Left colon (tissue), 2 donors: ENCODE measurements around the gene ZNF230. TPM values are rescaled to one million over a fixed set of nuclear protein-coding genes. Genes with fewer than 3 reads are reported as not detected.
A peak's percentile ranks its signal among the peaks of the same experiment; 100 is the strongest.

Experiments used
- ATAC-seq: fragments of 200-7000 bp; cut with Tn5 transposase; one replicate; pipeline ENCODE4 v1.9.1; 2020; ENCODE audit warnings: mild to moderate bottlenecking, moderate library complexity
- DNase-seq, 2 donors: peaks; one replicate each; pipeline ENCODE4 v3.0.0-alpha.2; 2020
- intact Hi-C, 2 donors: fragments of 100-400 bp; cut with DNase I in 1 of 2; cut with micrococcal nuclease in 1 of 2; formaldehyde crosslinking; loops; one replicate each; pipeline versions ENCODE4 v1.11.2 to v1.14.0; 2022; cut with DNase I, micrococcal nuclease
- long read RNA-seq: library from polyadenylated mRNA; unstranded; transcript quantifications from one replicate; pipeline ENCODE4 v2.0.0, GENCODE V29; 2021
- total RNA-seq, 2 donors: library from RNA; stranded (reverse); fragmentation: NEBNext Ultra II Directional; extraction: Animal tissue kit (Norgen Biotek cat#: 25700); gene quantifications; one replicate each; pipeline ENCODE4 v1.2.1, GENCODE V29; 2021
- donor health status: DM: no; HTN: no; CAD: no.
- donor health status: DM: yes; HTN: yes; CAD: no.

ZNF230 gene
- total RNA-seq, result 1 to 10 TPM; 3.3 to 3.9 TPM
- long read RNA-seq, full-length matches to known transcripts, result 4 of 4 reads
- long read RNA-seq, partial matches to known transcripts, result 0 of 4 reads
- long read RNA-seq, other reads (novel, unspliced or antisense), result 0 of 4 reads

DNA sequence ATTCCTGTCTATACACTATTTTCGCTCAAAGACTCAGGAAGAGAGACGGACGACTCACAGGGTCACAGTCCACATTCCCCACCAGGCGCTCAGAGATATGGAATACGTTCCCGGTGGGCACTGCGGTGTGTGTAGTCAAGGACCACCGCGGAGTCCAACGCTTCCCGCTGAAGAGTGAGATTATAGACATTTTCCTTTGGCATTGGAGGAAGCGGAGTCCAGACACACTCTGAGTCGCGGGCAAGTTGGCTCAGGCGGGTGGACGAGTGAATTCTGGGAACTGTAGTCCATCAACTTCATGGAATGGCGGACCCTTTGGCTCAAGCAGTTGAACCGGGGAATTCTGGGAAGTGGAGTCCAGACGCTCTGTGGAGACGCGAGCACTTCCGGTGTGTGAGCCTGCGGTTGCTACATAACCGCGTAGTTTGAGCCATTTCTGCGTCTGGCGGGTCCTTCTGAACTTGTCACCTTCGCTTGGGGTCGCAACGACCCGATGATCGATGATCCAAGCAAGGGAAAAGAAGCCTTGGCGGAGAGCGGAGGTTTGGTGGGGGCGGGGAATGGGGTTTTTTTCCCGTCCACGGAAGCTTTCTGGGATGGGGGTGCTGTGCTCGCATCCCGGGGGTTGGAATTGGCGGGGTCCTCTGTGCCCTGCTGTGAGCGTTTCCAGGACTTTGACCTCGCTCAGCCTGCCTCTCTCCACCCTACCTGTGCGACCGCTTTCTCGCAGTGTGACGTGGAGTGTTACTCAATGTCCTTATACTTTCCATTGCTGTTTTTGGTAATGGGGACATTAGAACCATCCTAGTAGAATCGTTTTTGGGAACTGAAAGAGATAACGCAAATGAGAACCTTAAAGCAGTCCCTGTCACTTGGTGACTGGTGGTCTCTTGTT, at the start of gene ZNF230:
Gene ZNF230 (plus strand): TSS at position 392 of the 895 bp plus-strand sequence. CDS start 4,122 bp downstream, outside the sequence.
- DNase-seq (peak; percentile 88 to 94), ATAC-seq (peak; percentile 100)
- intact Hi-C loops, result no loop called here

DNA sequence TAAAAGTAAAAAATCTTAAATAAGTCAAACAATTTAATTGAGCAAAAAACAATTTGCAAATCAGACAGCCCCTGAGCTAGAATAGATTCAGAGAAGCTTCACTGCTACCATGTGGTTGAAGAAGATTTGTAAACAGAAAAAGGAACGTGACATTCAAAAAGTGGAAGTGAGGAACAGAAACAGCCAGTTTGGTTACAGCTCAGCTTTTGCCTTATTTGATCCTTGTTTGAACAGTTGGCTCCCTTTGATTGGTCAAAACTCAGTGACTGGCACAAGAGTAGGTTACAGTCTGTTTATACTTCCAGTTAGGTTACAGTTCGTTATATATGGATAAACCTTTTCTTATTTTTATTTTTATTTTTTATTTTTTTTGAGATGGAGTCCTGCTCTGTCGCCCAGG, 45.9 kb upstream of the ZNF230 start:
- intact Hi-C loops, result no loop called here
- DNase-seq (no peak), ATAC-seq (no peak)

DNA sequence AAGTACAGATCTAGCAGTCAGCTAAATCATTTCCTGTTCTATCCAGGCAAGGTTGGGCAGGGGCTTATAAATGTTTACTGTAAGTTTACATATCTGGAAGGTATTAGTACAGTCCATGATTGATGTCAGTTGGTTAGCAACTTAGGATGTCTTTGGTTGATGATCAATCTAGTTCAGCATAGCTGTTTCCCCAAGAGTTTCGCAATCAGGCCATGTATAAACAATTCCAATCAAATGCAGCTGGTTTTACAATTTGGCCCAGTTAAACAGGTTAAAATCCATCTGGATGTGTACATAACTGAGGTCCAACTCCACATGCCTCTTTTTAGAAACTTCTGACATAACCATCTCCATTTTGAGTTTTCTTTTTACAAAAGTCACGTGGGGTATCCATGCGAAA, 44.9 kb upstream of the ZNF230 start:
- intact Hi-C loops, result no loop called here
- ATAC-seq, result no peak
- DNase-seq, result no peak

DNA sequence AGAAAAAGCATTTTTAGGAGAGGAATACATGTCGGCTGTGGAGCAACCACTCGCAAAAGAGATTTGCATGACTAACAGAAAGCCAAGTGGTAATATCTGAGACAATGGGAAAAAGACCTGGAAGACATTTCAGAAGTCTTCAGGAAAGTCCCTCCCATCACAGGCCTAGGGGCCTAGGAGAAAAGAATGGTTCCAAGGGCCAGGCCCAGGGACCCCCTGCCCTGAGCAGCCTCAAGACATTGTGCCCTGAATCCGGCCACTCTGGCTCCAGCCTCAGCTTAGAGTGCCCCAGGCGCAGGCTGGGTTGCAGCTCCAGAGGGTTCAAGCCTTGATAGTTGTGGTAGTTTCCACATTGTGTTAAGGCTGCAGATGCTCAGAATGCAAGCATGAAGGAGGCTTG, 42.3 kb upstream of the ZNF230 start:
- ATAC-seq, result no peak
- intact Hi-C loops, result no loop called here
- no peak for DNase-seq

DNA sequence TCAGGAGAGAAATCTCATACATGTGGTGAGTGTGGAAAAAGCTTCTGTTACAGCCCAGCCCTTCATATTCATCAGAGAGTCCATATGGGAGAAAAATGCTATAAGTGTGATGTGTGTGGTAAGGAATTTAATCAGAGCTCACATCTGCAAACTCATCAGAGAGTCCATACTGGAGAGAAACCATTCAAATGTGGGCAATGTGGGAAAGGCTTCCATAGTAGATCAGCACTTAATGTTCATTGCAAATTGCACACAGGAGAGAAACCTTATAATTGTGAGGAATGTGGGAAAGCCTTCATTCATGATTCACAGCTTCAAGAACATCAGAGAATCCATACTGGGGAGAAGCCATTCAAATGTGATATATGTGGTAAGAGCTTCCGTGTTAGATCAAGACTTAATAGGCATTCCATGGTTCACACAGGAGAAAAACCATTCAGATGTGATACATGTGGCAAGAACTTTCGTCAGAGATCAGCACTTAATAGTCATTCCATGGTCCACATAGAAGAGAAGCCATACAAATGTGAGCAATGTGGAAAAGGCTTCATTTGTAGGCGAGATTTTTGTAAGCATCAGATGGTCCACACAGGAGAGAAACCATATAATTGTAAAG, 36.6 kb upstream of the ZNF230 start:
- ATAC-seq (no peak), DNase-seq (no peak)
- intact Hi-C loops, result no loop called here

DNA sequence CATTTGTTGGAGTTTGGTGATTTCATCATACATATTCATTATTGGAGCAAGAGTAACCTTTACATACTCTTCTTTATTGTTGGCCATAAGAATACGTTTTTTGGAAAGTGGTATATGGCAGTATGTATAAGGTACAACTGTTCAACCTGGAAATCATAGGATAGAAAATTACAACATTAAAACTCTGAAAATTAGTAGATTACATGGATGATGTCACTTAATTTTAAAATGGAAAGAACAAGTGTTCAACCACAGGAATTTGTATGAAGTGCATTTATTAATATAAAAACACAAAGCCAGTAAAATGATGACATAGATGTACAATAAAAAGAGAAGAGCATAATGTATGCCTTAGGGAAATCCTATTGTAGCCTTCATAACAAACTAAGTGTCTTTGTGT, 26.0 kb upstream of the ZNF230 start:
- DNase-seq (no peak), ATAC-seq (no peak)
- intact Hi-C loops, result no loop called here

DNA sequence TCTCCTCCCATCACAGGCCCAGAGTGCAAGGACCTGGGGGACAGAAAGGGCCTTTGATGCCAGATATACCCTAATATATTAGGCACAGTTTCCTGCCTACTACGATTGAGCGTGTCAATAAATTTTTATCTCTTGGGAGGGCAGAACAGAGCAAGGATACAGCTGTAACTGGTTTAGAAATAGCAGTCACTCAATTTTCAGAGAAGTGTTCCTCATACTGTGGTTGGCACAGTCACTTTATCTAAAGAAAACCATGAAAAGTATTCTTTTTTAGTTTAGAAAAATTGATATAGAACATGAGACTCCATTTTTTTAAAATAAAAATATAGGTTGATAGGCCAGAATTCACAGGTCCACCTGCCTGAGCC, 19.2 kb upstream of the ZNF230 start:
- DNase-seq, result no peak
- ATAC-seq, result no peak
- intact Hi-C loops, result no loop called here

DNA sequence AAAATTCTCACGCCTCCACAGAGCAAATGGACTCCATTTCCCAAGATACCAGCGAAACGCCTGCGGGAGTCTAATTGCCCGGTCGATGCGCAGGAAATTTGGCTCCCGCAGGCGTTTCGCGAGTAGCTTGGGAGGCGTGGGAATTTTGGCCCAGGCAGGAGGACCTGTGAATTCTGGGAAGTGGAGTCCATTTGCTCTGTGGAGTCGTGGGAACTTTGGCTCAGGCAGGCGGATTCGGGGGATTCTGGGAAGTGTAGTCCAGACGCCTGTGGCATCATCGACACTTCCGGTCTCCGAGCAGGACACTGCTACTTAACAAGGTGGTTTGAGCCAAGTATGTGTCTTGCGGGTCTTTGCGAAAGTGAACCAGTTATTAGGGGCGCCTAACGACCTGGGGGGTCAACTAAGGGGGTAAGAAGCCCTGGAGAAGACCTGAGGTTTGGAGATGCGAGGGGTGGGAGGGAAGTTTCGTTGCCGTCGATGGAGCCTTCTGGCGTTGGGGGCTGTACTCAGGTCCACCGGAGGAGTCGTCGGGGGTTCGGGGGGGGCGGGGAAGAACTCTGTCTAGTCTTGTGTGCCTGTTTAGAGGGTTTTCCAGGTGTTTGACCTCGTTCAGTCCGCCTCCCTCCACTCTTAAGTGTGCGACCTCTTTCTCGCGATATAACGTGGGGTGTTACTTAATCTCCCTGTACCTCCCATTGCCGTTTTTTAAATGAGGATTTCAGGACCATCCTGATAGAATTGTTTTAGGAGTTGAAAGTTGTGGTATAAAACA, 18.7 kb upstream of the ZNF230 start, which contains the start of gene ZNF155:
Gene ZNF155 (plus strand): TSS at position 277 of the 775 bp plus-strand sequence. CDS start 4,356 bp downstream, outside the sequence.
- ATAC-seq (peak; percentile 100), DNase-seq (peak; percentile 84 to 95)
- intact Hi-C loops, result loop anchor here in 1 of 2 donors (2.0 kb wide), 1 partner anchor 67 kb away; no protein-coding TSS in a partner anchor

DNA sequence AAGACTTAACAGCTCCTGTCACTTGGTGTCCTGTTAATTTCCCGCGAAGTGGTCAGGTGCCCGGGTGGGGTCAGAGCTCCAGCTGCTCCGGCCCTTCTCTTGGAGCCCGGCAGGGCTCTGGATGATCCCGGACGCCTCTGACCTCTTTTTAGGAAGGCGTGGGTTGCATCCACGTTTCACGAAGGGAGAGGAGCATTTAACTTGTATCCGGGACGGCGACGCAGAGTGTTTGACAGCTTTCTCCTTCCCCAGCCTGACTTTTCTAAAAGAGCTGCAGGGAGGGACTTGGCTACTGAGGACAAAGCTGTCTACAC, 18.1 kb upstream of the ZNF230 start:
- intact Hi-C loops, result loop anchor here in 1 of 2 donors (2.0 kb wide), 1 partner anchor 66 kb away; no protein-coding TSS in a partner anchor
- ATAC-seq (peak; percentile 45), DNase-seq (peak in 1 of 2 donors; percentile 19)

DNA sequence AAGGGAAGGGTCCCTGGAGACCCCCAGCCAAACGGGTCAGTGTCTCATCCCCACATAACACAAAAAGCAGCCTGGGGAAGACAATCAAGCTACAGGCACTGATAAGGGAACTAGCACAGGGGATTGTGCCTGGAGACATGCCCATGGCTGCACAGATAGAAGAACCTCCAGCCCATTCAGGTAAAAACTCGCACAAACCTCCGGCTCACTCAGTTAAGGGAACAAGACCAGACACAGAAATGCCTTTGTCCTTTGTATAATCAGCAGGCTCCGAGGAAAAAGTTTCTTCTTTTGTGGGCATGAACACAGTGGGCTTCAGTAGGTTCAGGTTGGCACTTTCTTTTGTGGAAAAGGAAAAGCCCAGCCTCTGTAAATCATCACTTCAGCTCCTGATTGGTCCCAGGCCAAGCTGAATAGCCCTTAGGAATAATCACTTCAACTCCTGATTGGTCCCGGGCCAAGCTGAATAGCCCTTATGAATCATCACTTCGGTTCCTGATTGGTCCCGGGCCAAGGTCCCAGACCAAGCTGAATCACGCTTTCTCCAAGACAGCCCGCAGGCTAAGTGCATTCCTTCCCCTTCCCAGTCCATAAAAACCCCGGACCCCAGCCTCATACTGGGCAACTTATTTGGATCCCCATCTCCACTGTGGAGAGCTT, 5.0 kb upstream of the ZNF230 start:
- intact Hi-C loops, result no loop called here
- no peak for DNase-seq
- ATAC-seq, result no peak

DNA sequence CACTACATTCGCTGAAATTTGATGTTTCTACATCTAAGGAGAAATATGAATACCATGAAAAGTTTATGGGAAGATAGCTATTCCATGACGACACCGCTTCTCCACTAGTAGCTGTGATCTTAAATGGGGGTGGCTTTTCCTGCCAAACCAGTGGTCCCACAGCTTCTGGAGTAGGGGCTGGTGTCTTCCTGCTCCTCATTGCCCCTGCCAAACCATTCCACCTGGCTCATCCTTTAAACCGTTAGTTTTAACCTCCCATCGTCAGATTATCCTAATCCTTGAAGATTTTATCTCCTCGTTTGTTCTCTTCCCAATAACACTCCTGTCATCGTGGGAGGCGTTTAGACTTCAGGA, 568 bp upstream of the ZNF230 start:
- no peak for ATAC-seq
- intact Hi-C loops, result no loop called here
- DNase-seq, result no peak

DNA sequence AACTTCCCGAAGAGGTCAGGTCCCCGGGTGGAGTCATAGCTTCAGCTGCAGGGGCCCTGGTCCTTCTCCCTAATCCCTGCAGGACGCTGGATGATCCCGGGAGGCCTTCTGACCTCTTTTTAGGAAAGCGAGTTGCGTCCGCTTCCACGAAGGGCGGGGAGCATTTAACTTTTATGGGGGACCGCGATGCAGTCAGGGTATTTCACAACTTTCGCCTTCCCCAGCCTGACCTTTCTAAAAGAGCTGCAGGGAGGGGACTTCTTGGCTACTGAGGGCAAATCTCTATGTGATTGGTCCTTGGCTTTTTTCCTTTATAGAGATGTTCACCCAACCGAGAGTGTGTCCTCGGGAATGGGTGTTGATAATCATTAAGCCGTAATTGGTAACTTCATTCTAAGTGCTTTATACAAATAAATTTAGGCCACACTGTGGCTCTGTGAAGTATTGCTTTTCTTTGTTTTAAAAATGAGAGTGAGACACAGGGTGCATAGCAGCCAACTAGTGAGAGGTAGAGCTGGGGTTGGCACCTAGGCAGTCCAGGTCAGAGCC, 778 bp downstream of the ZNF230 start:
- intact Hi-C loops, result no loop called here
- peak; percentile 11 for ATAC-seq
- peak in 1 of 2 donors; percentile 11 for DNase-seq

DNA sequence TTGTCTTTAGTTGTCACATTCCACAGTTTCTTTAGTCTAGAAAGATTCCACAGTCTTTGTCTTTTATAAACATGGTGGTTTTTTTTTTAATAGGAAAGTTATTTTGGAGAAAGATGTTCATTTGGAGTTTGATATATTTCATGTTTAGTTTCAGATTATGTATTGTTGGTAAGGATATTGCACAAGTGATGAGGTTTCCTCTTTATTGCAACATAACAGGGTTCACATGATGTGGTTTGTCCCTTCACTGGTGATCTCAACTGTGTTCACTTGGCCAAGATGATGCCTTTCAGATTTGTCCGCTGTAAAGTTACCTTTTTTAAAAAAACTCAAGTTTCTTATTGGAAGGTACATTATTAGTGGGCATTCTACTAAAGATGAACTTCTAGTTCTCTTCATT, 3.2 kb downstream of the ZNF230 start:
- intact Hi-C loops, result no loop called here
- DNase-seq (no peak), ATAC-seq (no peak)

DNA sequence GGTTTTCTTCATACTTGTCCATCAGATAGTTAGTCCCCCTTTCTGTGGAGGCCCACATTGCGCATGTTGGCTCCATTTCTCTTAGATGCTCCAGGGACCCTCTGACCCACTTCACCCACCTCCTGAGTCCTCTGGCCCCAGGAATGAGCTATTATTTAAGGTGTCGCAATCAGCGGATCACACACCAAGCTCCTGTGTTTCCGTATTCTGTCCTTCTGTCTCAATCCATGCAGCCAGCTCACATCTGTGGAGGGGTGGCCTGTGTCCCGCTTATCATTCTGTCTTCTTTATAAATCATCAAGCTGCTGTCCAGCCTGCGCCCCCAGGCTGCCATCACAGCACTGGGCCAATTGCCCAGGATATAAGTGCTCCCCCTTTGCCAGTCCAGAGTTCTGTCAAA, 4.7 kb downstream of the ZNF230 start:
- no peak for DNase-seq
- intact Hi-C loops, result no loop called here

DNA sequence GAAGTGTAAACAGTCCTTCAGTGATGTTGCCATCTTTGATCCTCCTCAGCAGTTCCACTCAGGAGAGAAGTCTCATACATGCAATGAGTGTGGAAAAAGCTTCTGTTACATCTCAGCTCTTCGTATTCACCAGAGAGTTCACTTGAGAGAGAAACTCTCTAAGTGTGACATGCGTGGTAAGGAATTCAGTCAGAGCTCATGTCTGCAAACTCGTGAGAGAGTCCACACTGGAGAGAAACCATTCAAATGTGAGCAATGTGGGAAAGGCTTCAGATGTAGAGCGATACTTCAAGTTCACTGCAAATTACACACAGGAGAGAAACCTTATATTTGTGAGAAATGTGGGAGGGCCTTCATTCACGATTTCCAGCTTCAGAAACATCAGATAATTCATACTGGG, 7.7 kb downstream of the ZNF230 start:
- ATAC-seq (no peak), DNase-seq (no peak)
- intact Hi-C loops, result no loop called here

More for the DNA sequence above, 4.7 kb downstream of the ZNF230 start:
- ATAC-seq, result no peak

DNA sequence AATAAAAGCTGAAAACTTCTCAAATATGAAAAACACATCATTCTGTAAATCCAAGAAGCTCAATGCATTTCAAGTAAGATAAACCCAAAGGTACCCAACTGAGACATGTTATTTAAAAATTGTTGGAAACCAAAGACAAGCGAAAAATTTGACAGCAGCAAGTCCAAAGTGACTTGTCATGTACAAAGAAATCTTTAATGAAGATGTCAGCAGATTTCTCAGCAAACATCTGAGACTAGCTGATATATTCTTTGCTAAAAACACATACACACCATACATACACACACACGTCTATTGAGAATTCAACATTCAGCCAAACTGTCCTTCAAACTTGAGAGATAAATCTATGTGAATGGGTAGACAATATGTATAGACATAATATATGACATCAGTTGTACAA, 16.7 kb downstream of the ZNF230 start:
- intact Hi-C loops, result no loop called here
- DNase-seq, result no peak
- no peak for ATAC-seq

DNA sequence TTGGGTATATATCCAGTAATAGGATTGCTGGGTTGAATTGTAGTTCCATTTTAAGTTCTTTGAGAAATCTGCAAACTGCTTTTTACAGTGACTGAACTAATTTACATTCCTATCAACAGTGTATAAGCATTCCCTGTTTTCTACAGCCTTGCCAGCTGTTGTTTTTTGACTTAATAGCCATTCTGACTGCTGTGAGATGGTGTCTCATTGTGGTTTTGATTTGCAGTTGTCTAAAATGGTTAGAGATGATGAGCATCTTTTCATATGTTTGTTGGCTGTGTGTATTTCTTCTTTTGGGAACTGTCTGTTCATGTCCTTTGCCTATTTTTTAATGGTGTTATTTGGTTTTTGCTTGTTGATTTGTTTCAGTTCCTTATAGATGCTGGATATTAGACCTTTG, 18.5 kb downstream of the ZNF230 start:
- intact Hi-C loops, result no loop called here
- no peak for DNase-seq
- no peak for ATAC-seq

DNA sequence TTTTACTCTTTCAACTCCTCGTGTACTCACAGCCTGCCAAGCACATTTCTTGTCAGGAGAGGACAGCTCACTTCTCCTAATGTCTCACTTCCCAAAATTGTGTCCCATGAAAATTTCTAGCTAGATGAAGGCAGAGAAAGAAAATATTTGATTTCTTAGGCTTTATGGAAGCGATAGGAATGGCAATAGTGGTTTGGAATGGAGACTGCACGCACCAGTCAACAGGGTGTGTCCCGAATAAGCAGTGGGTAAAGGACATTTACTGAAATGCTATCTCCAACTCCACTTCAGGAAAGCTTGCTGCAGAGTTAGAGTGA, 22.1 kb downstream of the ZNF230 start:
- DNase-seq, result no peak
- ATAC-seq, result peak; percentile 3
- intact Hi-C loops, result no loop called here
